Hepatocyte (in vitro differentiated cells): ENCODE data around the gene EXD3. TPM values are rescaled to one million over a fixed set of nuclear protein-coding genes. Genes with fewer than 3 reads are reported as not detected.
A peak's percentile ranks its signal among the peaks of the same experiment; 100 is the strongest.

Source experiments
- DNase-seq: peaks from one replicate; pipeline ENCODE4 v3.0.0-alpha.2; 2016; ENCODE audit warnings: low spot score
- H2AFZ ChIP-seq: fragments of 200-600 bp; sonication (generic); 2 replicates; pipeline ENCODE4 v1.6.0; 2016; ENCODE audit warnings: antibody characterized with exemption, mild to moderate bottlenecking
- H3K27ac ChIP-seq: fragments of 200-600 bp; sonication (generic); 2 replicates; pipeline ENCODE4 v1.5.1; 2016; ENCODE audit warnings: mild to moderate bottlenecking
- H3K27me3 ChIP-seq: fragments of 200-600 bp; sonication (generic); 2 replicates; pipeline ENCODE4 v1.6.1; 2016
- H3K36me3 ChIP-seq: fragments of 200-600 bp; sonication (generic); replicated peaks from 2 replicates; pipeline ENCODE4 v1.5.1; 2016; ENCODE audit warnings: low read depth; ENCODE audit not compliant: insufficient read depth
- H3K4me1 ChIP-seq: fragments of 200-600 bp; sonication (generic); 2 replicates; pipeline ENCODE4 v1.5.1; 2016; ENCODE audit warnings: mild to moderate bottlenecking, moderate library complexity; ENCODE audit not compliant: insufficient read depth
- H3K4me2 ChIP-seq: fragments of 200-600 bp; sonication (generic); 2 replicates; pipeline ENCODE4 v1.6.0; 2016
- H3K4me3 ChIP-seq: fragments of 200-600 bp; sonication (generic); 2 replicates; pipeline ENCODE4 v1.5.1; 2016; ENCODE audit warnings: mild to moderate bottlenecking
- H3K79me2 ChIP-seq: fragments of 200-600 bp; sonication (generic); 2 replicates; pipeline ENCODE4 v1.6.0; 2017; ENCODE audit warnings: mild to moderate bottlenecking
- H3K9me2 ChIP-seq: fragments of 200-600 bp; sonication (generic); replicated peaks from 2 replicates; pipeline ENCODE4 v1.6.0; 2017; ENCODE audit warnings: mild to moderate bottlenecking; ENCODE audit not compliant: insufficient read depth
- H3K9me3 ChIP-seq: fragments of 200-600 bp; sonication (generic); 2 replicates; pipeline ENCODE4 v1.5.1; 2016; ENCODE audit warnings: low read depth, mild to moderate bottlenecking
- H4K20me1 ChIP-seq: fragments of 200-600 bp; sonication (generic); 2 replicates; pipeline ENCODE4 v1.6.0; 2016; ENCODE audit warnings: mild to moderate bottlenecking; ENCODE audit not compliant: insufficient read depth, poor library complexity, severe bottlenecking
- CTCF ChIP-seq: fragments of 200-600 bp; sonication (generic); IDR thresholded peaks from 2 replicates; pipeline ENCODE4 v1.5.1; 2016; ENCODE audit warnings: antibody characterized with exemption, mild to moderate bottlenecking; ENCODE audit not compliant: poor library complexity
- EZH2 ChIP-seq: fragments of 200-600 bp; sonication (generic); IDR thresholded peaks from 2 replicates; pipeline ENCODE4 v1.6.1; 2016; ENCODE audit warnings: antibody characterized with exemption, mild to moderate bottlenecking, borderline replicate concordance
- EZH2phosphoT487 ChIP-seq: fragments of 200-600 bp; sonication (generic); IDR thresholded peaks from one replicate; pipeline ENCODE4 v1.6.1; 2018; ENCODE audit warnings: antibody characterized with exemption, mild to moderate bottlenecking, low read depth, moderate library complexity; ENCODE audit not compliant: unreplicated experiment, severe bottlenecking
- WGBS: methylation state at CpG from one replicate; pipeline ENCODE4 v1.1.6; 2016; ENCODE audit warnings: low lambda C conversion rate; ENCODE audit errors: missing lambda C conversion rate; 5-methylcytosine and 5-hydroxymethylcytosine counted together
- polyA plus RNA-seq: library from polyadenylated mRNA; unstranded; fragments of >200 nt; fragmentation: Nextera tagmentation; extraction: Ambion mirVana; gene quantifications from 2 replicates; pipeline ENCODE4 v1.2.1, GENCODE V29; 2016
- total RNA-seq: library from RNA; depleted of rRNA; stranded (reverse); fragments of >200 nt; gene quantifications from 2 replicates; pipeline ENCODE4 v1.2.3, GENCODE V29; 2014

The EXD3 gene
- total and polyA plus RNA-seq, 2 experiments from 2014 or later = 11.8 to 21.6 TPM

GRCh38 chr9:137307255-137308056 is 115.5 kb downstream of the EXD3 start:
- H3K9me2 ChIP-seq = no peaks in the 10 kb centered on the region
- H3K27me3 ChIP-seq = no peaks in the 10 kb centered on the region
- peak; percentile 40 for DNase-seq
- no peaks in the 10 kb centered on the region for H3K36me3 ChIP-seq
- no peaks in the 10 kb centered on the region for H4K20me1 ChIP-seq
- H2AFZ ChIP-seq = no peak overlapping the region
- 69% methylated on average over 29 of the region's 30 CpGs for WGBS
- no peak for TF ChIP-seq CTCF
- no peak for TF ChIP-seq EZH2phosphoT487
- TF ChIP-seq EZH2 = no peak
- no peak overlapping the region for H3K27ac ChIP-seq
- H3K79me2 ChIP-seq = no peaks in the 10 kb centered on the region
- no peak overlapping the region for H3K4me3 ChIP-seq
- H3K4me1 ChIP-seq = peaks cover 26% of the 10 kb centered on the region
- H3K9me3 ChIP-seq = no peaks in the 10 kb centered on the region
- no peak overlapping the region for H3K4me2 ChIP-seq

GRCh38 chr9:137306850-137307254 is 116.1 kb downstream of the EXD3 start:
- TF ChIP-seq EZH2 = no peak
- no peak for TF ChIP-seq EZH2phosphoT487
- no peak for TF ChIP-seq CTCF
- H3K4me2 ChIP-seq = no peak overlapping the region
- no peaks in the 10 kb centered on the region for H3K27me3 ChIP-seq
- 83% methylated on average over 19 of the region's 23 CpGs for WGBS
- no peak overlapping the region for H3K27ac ChIP-seq
- H3K4me1 ChIP-seq = peaks cover 21% of the 10 kb centered on the region
- no peaks in the 10 kb centered on the region for H3K79me2 ChIP-seq
- no peaks in the 10 kb centered on the region for H3K36me3 ChIP-seq
- no peaks in the 10 kb centered on the region for H3K9me2 ChIP-seq
- H2AFZ ChIP-seq = no peak overlapping the region
- no peak overlapping the region for H3K4me3 ChIP-seq
- H4K20me1 ChIP-seq = no peaks in the 10 kb centered on the region
- DNase-seq = no peak
- H3K9me3 ChIP-seq = no peaks in the 10 kb centered on the region

- Histone ChIP-seq H3K4me2 (no peak overlapping the region), H3K4me3 (no peak overlapping the region), H2AFZ (no peak overlapping the region), H3K79me2 (no peaks in the 10 kb centered on the region), H3K9me2 (no peaks in the 10 kb centered on the region), H3K9me3 (no peaks in the 10 kb centered on the region), H3K27me3 (no peaks in the 10 kb centered on the region), H3K27ac (no peak overlapping the region), H3K36me3 (no peaks in the 10 kb centered on the region), H3K4me1 (peaks cover 19% of the 10 kb centered on the region), H4K20me1 (no peaks in the 10 kb centered on the region)
- no peak for DNase-seq
- no peak for TF ChIP-seq EZH2phosphoT487
- no peak for TF ChIP-seq EZH2
- TF ChIP-seq CTCF = no peak
- 81% methylated on average over 20 of the region's 30 CpGs for WGBS
Observed at GRCh38 chr9:137306066-137306849, 116.7 kb downstream of the EXD3 start.
